ENCODE data around the gene RNF144A.

The RNF144A gene

GRCh38 chr2:6957031-6957714 lies 40.0 kb downstream of the RNF144A start:
- H3K36me3 Mint-ChIP-seq (ENCODE audit: low read depth): peaks cover 5% of the 10 kb centered on the region
- peaks cover 13% of the 10 kb centered on the region for H3K4me1 Mint-ChIP-seq (ENCODE audit: low read depth)
- no peak overlapping the region for H3K27ac Mint-ChIP-seq
- H3K9me3 Mint-ChIP-seq: no peaks in the 10 kb centered on the region
- H3K27me3 Mint-ChIP-seq (ENCODE audit: low read depth): no peaks in the 10 kb centered on the region
- no peak overlapping the region for H3K4me3 Mint-ChIP-seq

- H3K4me1 Mint-ChIP-seq (ENCODE audit: low read depth): peaks cover 15% of the 10 kb centered on the region
- no peak overlapping the region for H3K27ac Mint-ChIP-seq
- H3K4me3 Mint-ChIP-seq: no peak overlapping the region
Observed at GRCh38 chr2:6957910-6958615, 40.9 kb downstream of the RNF144A start.

DNA sequence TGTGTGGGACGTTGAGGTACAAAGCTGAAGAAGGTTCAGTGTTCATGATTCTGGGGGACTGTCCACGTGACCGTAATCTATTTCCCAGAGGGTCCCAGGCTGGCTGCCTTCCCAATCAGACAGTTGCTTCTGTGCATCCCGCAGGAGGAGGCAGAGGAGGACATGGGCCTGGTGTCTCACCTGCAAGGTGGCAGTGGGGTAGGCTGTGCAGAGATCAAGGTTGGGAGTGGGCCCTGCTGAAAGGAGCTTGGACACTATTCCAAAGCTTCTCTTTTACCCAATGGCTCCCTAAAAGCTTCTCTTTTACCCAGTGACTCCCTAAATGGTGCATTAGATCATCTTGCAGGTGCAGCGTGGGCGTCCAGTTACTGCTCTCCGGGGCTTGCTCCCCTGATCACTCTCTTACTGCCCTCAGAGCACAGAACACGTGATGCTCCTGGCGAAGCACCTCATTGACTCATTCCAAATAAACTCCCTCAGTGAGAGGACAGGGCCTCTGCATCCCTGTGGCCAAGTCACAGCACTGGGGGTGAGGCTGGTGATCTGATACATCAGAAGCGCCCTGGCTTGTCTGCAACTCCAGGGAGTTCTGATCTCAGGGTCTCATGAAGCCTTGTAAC lies 41.5 kb downstream of the RNF144A start:
- H3K36me3 Mint-ChIP-seq (ENCODE audit: low read depth): peaks cover 15% of the 10 kb centered on the region
- no peaks in the 10 kb centered on the region for H3K27me3 Mint-ChIP-seq (ENCODE audit: low read depth)
- no peak overlapping the region for H3K4me3 Mint-ChIP-seq
- H3K27ac Mint-ChIP-seq: no peak overlapping the region
- H3K9me3 Mint-ChIP-seq: peaks cover 2% of the 10 kb centered on the region
- peaks cover 18% of the 10 kb centered on the region for H3K4me1 Mint-ChIP-seq (ENCODE audit: low read depth)

More at GRCh38 chr2:6957910-6958615, 40.9 kb downstream of the RNF144A start:
- Mint-ChIP-seq H3K36me3 (ENCODE audit: low read depth) (peaks cover 9% of the 10 kb centered on the region), H3K27me3 (ENCODE audit: low read depth) (no peaks in the 10 kb centered on the region), H3K9me3 (no peaks in the 10 kb centered on the region)

DNA sequence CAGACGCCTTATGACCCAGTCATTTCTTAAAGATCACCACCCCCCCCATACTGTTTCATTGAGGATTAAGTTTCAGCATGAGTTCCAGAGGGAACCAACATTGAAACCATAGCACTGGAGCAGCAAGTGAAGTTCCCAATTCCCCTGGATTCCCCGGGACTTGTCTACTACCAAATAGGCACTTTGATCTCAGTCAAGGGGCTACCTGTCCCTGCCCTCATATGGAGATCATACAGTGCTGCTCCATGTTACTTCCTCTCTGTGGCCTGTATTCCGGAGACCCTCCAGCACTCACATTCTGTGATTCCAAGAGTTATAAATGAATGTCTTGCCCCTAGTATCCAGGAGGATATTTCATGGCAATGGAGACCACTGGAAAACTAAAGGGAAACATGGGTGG lies 42.5 kb downstream of the RNF144A start:
- H3K4me1 Mint-ChIP-seq (ENCODE audit: low read depth): peaks cover 18% of the 10 kb centered on the region
- H3K9me3 Mint-ChIP-seq: peaks cover 5% of the 10 kb centered on the region
- peaks cover 18% of the 10 kb centered on the region for H3K36me3 Mint-ChIP-seq (ENCODE audit: low read depth)
- H3K27ac Mint-ChIP-seq: no peak overlapping the region
- no peaks in the 10 kb centered on the region for H3K27me3 Mint-ChIP-seq (ENCODE audit: low read depth)
- H3K4me3 Mint-ChIP-seq: no peak overlapping the region

DNA sequence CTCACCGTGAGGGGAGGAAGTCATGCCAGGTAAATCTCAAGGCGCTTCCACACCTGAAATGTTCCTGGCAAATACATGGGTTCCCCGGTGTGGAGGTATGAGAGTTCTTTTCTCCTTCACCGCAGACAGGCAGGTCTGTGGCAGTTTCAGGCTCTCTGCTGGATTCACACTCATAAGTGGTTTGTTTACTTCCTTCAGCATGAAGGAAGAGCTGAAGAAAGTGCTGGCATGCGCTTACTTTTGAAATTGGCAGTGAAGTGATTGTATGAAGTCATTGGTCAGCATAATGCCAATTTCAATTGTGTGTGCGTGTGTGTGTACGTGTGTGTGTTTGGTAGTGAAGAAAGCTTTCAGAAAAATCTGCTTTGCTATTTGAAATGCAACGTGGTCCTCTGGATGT lies 43.4 kb downstream of the RNF144A start:
- Mint-ChIP-seq H3K4me3 (no peak overlapping the region), H3K27ac (no peak overlapping the region), H3K4me1 (ENCODE audit: low read depth) (peaks cover 18% of the 10 kb centered on the region), H3K36me3 (ENCODE audit: low read depth) (peaks cover 21% of the 10 kb centered on the region), H3K27me3 (ENCODE audit: low read depth) (no peaks in the 10 kb centered on the region), H3K9me3 (peaks cover 5% of the 10 kb centered on the region)

DNA sequence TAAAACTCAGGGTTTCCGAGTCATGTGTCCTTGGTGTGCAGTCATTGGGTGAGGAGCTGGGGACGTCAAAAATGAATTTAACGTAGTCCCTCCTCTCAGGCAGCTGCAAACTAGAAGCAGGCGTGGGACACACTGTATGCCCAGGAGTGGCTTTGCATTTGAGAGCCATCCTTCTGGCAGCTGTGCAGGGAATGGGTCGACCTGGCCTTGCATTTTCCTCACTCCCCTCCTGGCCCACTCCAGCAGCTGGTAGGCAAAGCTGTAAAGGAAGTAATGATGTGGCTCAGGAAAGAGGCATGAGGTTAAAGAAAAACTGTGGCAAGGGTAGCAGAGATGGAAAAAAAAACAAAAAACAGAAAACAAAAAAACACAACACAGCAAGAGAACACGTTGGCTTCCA lies 46.5 kb downstream of the RNF144A start:
- Mint-ChIP-seq H3K4me1 (ENCODE audit: low read depth) (peaks cover 22% of the 10 kb centered on the region), H3K27me3 (ENCODE audit: low read depth) (no peaks in the 10 kb centered on the region), H3K27ac (no peak overlapping the region), H3K36me3 (ENCODE audit: low read depth) (peaks cover 21% of the 10 kb centered on the region), H3K9me3 (peaks cover 5% of the 10 kb centered on the region), H3K4me3 (no peak overlapping the region)

GRCh38 chr2:6965071-6965795 lies 48.0 kb downstream of the RNF144A start:
- H3K27me3 Mint-ChIP-seq (ENCODE audit: low read depth): no peaks in the 10 kb centered on the region
- H3K36me3 Mint-ChIP-seq (ENCODE audit: low read depth): peaks cover 21% of the 10 kb centered on the region
- H3K4me3 Mint-ChIP-seq: no peak overlapping the region
- H3K27ac Mint-ChIP-seq: no peak overlapping the region
- peaks cover 19% of the 10 kb centered on the region for H3K4me1 Mint-ChIP-seq (ENCODE audit: low read depth)
- peaks cover 5% of the 10 kb centered on the region for H3K9me3 Mint-ChIP-seq

- Mint-ChIP-seq H3K4me1 (ENCODE audit: low read depth) (peaks cover 12% of the 10 kb centered on the region), H3K27ac (no peak overlapping the region), H3K27me3 (ENCODE audit: low read depth) (no peaks in the 10 kb centered on the region), H3K4me3 (no peak overlapping the region), H3K9me3 (peaks cover 5% of the 10 kb centered on the region), H3K36me3 (ENCODE audit: low read depth) (peaks cover 24% of the 10 kb centered on the region)
Observed at GRCh38 chr2:6966446-6966940, 49.3 kb downstream of the RNF144A start.

GRCh38 chr2:6967301-6967700 lies 50.1 kb downstream of the RNF144A start:
- Mint-ChIP-seq H3K4me1 (ENCODE audit: low read depth) (peaks cover 12% of the 10 kb centered on the region), H3K27ac (no peak overlapping the region)

GRCh38 chr2:6968319-6969100 lies 51.3 kb downstream of the RNF144A start:
- H3K9me3 Mint-ChIP-seq: peaks cover 4% of the 10 kb centered on the region
- H3K4me1 Mint-ChIP-seq (ENCODE audit: low read depth): peaks cover 9% of the 10 kb centered on the region
- no peaks in the 10 kb centered on the region for H3K27me3 Mint-ChIP-seq (ENCODE audit: low read depth)
- H3K27ac Mint-ChIP-seq: no peak overlapping the region
- no peak overlapping the region for H3K4me3 Mint-ChIP-seq
- H3K36me3 Mint-ChIP-seq (ENCODE audit: low read depth): peaks cover 12% of the 10 kb centered on the region

More at GRCh38 chr2:6967301-6967700, 50.1 kb downstream of the RNF144A start:
- peaks cover 5% of the 10 kb centered on the region for H3K9me3 Mint-ChIP-seq
- H3K4me3 Mint-ChIP-seq: no peak overlapping the region
- H3K27me3 Mint-ChIP-seq (ENCODE audit: low read depth): no peaks in the 10 kb centered on the region
- H3K36me3 Mint-ChIP-seq (ENCODE audit: low read depth): peaks cover 20% of the 10 kb centered on the region

DNA sequence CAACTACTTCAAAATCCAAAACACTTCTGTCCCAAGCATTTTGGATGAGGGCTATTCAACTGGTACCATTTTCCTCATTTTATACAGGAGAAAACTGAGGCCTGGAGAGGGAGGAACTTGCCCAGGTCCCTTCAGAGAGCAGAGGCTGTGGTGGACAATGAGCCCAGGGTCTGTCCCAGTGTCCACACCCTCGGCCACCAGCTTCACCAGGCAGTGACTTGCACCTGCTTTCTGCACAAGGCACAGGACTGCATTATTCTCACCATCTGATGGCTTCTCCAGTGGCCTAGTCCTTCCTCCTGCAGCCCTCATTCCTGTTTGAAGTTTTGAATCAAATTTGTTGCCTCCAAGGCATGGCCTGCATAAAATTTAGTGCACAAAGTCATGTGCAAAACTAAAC lies 53.3 kb downstream of the RNF144A start:
- H3K9me3 Mint-ChIP-seq: no peaks in the 10 kb centered on the region
- H3K27ac Mint-ChIP-seq: no peak overlapping the region
- H3K36me3 Mint-ChIP-seq (ENCODE audit: low read depth): peaks cover 10% of the 10 kb centered on the region
- H3K4me1 Mint-ChIP-seq (ENCODE audit: low read depth): peaks cover 3% of the 10 kb centered on the region
- H3K27me3 Mint-ChIP-seq (ENCODE audit: low read depth): no peaks in the 10 kb centered on the region
- no peak overlapping the region for H3K4me3 Mint-ChIP-seq

- no peak overlapping the region for H3K4me3 Mint-ChIP-seq
- no peaks in the 10 kb centered on the region for H3K4me1 Mint-ChIP-seq (ENCODE audit: low read depth)
- no peaks in the 10 kb centered on the region for H3K9me3 Mint-ChIP-seq
- H3K27ac Mint-ChIP-seq: no peak overlapping the region
- peaks cover 10% of the 10 kb centered on the region for H3K36me3 Mint-ChIP-seq (ENCODE audit: low read depth)
- H3K27me3 Mint-ChIP-seq (ENCODE audit: low read depth): no peaks in the 10 kb centered on the region
Observed at GRCh38 chr2:6970976-6971480, 53.8 kb downstream of the RNF144A start.

DNA sequence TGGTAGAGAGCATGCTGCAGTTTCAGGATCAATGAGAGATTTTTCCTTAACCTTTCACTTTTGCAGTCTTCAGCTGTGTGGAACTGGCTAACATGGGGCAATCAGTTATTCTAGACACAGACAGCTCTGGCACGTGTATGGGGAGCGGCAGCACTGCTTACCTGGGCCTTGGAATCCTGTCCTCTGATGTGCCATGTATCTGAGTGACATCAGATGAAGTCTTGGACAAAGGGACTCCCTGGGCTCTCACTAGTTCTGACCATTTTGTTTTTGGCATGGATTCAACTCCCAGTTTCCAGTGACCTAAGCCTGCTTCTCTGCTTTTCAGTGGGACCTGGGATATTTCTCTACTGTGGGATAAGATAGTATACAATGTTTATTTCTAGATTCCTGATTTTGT lies 54.3 kb downstream of the RNF144A start:
- no peak overlapping the region for H3K27ac Mint-ChIP-seq
- H3K36me3 Mint-ChIP-seq (ENCODE audit: low read depth): peaks cover 10% of the 10 kb centered on the region
- no peaks in the 10 kb centered on the region for H3K4me1 Mint-ChIP-seq (ENCODE audit: low read depth)
- no peaks in the 10 kb centered on the region for H3K9me3 Mint-ChIP-seq
- no peak overlapping the region for H3K4me3 Mint-ChIP-seq
- H3K27me3 Mint-ChIP-seq (ENCODE audit: low read depth): no peaks in the 10 kb centered on the region

Measured in T-helper 1 cell treated with Interleukin-12 subunit alpha and Interleukin-12 subunit beta and Interleukin-4 antibody, amounts not matched to agents 30 μg/mL and 1 μg/mL, for 36 hours (primary cell).